ENCODE data around the gene ARL15. TPM values are rescaled to one million over a fixed set of nuclear protein-coding genes. Genes with fewer than 3 reads are reported as not detected.

Gene ARL15
- total and polyA plus RNA-seq, 9 of the 15 experiments (the other 6 are each of a cell fraction or from before 2014, with no cell fraction given): 18.5 to 80.4 (median 57.0) TPM

DNA sequence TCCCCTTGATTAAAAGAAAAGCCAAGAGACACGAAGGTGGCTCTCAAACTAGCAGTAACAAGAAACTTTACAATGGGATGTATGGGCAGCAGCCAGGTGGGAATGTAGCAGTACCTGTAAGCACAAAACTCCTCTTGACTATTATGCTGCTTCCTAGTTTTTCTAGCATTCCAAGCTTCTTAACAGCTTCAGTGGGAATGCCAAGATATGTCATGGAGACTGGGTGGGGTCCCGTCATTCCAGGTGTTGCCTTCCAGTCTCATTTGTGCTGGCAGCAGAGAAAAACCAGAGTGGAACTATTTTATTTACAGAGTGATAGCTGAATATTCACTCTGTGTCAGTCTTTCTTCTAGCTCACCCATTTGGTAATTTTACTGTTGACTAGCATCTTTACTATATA is 236.6 kb downstream of the ARL15 start (continued):
- TF ChIP-seq, protein P1, sequence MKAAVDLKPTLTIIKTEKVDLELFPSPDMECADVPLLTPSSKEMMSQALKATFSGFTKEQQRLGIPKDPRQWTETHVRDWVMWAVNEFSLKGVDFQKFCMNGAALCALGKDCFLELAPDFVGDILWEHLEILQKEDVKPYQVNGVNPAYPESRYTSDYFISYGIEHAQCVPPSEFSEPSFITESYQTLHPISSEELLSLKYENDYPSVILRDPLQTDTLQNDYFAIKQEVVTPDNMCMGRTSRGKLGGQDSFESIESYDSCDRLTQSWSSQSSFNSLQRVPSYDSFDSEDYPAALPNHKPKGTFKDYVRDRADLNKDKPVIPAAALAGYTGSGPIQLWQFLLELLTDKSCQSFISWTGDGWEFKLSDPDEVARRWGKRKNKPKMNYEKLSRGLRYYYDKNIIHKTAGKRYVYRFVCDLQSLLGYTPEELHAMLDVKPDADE (conservative IDR thresholded peaks at IDR 0.05; ENCODE audit: control insufficient read depth, low read depth, low read length): no peak
- no peak for TF ChIP-seq IRF2 (CRISPR knock-in tag; IDR thresholded peaks at IDR 0.05)
- TF ChIP-seq, protein P2, sequence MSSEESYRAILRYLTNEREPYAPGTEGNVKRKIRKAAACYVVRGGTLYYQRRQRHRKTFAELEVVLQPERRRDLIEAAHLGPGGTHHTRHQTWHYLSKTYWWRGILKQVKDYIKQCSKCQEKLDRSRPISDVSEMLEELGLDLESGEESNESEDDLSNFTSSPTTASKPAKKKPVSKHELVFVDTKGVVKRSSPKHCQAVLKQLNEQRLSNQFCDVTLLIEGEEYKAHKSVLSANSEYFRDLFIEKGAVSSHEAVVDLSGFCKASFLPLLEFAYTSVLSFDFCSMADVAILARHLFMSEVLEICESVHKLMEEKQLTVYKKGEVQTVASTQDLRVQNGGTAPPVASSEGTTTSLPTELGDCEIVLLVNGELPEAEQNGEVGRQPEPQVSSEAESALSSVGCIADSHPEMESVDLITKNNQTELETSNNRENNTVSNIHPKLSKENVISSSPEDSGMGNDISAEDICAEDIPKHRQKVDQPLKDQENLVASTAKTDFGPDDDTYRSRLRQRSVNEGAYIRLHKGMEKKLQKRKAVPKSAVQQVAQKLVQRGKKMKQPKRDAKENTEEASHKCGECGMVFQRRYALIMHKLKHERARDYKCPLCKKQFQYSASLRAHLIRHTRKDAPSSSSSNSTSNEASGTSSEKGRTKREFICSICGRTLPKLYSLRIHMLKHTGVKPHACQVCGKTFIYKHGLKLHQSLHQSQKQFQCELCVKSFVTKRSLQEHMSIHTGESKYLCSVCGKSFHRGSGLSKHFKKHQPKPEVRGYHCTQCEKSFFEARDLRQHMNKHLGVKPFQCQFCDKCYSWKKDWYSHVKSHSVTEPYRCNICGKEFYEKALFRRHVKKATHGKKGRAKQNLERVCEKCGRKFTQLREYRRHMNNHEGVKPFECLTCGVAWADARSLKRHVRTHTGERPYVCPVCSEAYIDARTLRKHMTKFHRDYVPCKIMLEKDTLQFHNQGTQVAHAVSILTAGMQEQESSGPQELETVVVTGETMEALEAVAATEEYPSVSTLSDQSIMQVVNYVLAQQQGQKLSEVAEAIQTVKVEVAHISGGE (CRISPR knock-in tag; IDR thresholded peaks at IDR 0.05): no peak
- no peak for TF ChIP-seq MCM5 (IDR thresholded peaks at IDR 0.05; ENCODE audit: low read depth)

DNA sequence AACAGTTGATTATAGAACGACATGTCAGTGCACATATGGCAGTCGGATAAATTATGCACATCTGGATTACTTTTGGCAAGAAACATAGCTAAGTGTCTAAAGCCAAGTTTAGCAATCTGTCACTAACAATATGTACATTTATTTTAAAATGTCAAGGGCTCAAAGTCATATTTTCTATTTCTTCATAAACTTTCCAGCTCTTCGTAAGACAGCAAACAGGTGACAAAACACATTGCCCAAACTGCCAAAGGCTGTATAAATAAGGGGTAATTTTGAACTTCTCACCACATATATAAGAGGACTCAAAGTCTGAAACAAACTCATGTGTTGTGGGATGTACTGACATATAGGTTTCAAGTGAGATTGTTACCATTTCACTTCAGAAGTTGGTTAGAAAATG is 237.2 kb downstream of the ARL15 start:
- no peak for FAIRE-seq
- no peak for DNase-seq (ENCODE audit: extremely low read depth in 1 of 4, low spot score in 3 of 4)
- Histone ChIP-seq H3K9ac (ENCODE audit: insufficient read depth in 1 of 2, low read depth in 2 of 2, low read length in 2 of 2) (no peak overlapping the region), H3K79me2 (ENCODE audit: control insufficient read depth, insufficient read depth, low read length) (0 out of 3 replicates have a peak, but pooled peaks cover 5% of the 10 kb centered on the region), H3K4me1 (replicated peaks in 1 of 2; ENCODE audit: control insufficient read depth in 2 of 2, insufficient read depth in 2 of 2, low read length in 2 of 2) (no peaks in the 10 kb centered on the region), H3K27ac (ENCODE audit: extremely low read depth, low read depth, low read length) (no peak overlapping the region), H3K9me3 (replicated peaks; ENCODE audit: control insufficient read depth, insufficient read depth, low read depth, low read length) (no peaks in the 10 kb centered on the region), H3K4me2 (ENCODE audit: insufficient read depth, low read length) (no peak overlapping the region), H3K27me3 (ENCODE audit: control insufficient read depth in 2 of 2, insufficient read depth in 2 of 2, low read length in 2 of 2) (no peaks in the 10 kb centered on the region), H3K4me3 (no peak overlapping the region), H3K9me1 (ENCODE audit: control insufficient read depth, insufficient read depth, low read length) (no peaks in the 10 kb centered on the region), H2AFZ (ENCODE audit: low read depth, low read length) (no peak overlapping the region), H3K36me3 (ENCODE audit: control insufficient read depth, insufficient read depth, low read length) (no peaks in the 10 kb centered on the region), H4K20me1 (replicated peaks; ENCODE audit: control insufficient read depth, insufficient read depth, low read length) (no peaks in the 10 kb centered on the region)
- 95% methylated on average over 3 of the region's 3 CpGs for WGBS (ENCODE audit: insufficient coverage, low coverage, missing lambda C conversion rate)
- CTCF ChIA-PET (ENCODE audit: low intra/inter-chr PET ratio): no interaction called here
- POLR2A ChIA-PET: no interaction called here
- no TSS peak for BruUV-seq (replicated peaks)
- ATAC-seq: no peak
- in situ Hi-C loops (cut with MboI): no loop called here
- intact Hi-C loops (cut with micrococcal nuclease): no loop called here
- TF ChIP-seq, protein P3, sequence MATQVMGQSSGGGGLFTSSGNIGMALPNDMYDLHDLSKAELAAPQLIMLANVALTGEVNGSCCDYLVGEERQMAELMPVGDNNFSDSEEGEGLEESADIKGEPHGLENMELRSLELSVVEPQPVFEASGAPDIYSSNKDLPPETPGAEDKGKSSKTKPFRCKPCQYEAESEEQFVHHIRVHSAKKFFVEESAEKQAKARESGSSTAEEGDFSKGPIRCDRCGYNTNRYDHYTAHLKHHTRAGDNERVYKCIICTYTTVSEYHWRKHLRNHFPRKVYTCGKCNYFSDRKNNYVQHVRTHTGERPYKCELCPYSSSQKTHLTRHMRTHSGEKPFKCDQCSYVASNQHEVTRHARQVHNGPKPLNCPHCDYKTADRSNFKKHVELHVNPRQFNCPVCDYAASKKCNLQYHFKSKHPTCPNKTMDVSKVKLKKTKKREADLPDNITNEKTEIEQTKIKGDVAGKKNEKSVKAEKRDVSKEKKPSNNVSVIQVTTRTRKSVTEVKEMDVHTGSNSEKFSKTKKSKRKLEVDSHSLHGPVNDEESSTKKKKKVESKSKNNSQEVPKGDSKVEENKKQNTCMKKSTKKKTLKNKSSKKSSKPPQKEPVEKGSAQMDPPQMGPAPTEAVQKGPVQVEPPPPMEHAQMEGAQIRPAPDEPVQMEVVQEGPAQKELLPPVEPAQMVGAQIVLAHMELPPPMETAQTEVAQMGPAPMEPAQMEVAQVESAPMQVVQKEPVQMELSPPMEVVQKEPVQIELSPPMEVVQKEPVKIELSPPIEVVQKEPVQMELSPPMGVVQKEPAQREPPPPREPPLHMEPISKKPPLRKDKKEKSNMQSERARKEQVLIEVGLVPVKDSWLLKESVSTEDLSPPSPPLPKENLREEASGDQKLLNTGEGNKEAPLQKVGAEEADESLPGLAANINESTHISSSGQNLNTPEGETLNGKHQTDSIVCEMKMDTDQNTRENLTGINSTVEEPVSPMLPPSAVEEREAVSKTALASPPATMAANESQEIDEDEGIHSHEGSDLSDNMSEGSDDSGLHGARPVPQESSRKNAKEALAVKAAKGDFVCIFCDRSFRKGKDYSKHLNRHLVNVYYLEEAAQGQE (IDR thresholded peaks at IDR 0.05; ENCODE audit: borderline replicate concordance): no peak
- TF ChIP-seq, protein P3 (CRISPR knock-in tag; IDR thresholded peaks at IDR 0.05; ENCODE audit: low read depth): no peak
- TF ChIP-seq RBBP5 (IDR thresholded peaks at IDR 0.05; ENCODE audit: borderline replicate concordance, insufficient read depth, low read length, poor library complexity, severe bottlenecking): no peak
- TF ChIP-seq IRF2 (CRISPR knock-in tag; IDR thresholded peaks at IDR 0.05): no peak

Data from K562 (cell line).